HG03558 (cell line): Measurements from ENCODE around the gene CNKSR1.

Source experiments
- ATAC-seq: cut with Tn5 transposase; IDR thresholded peaks from one replicate; pipeline ENCODE4 v1.9.1; 2021; ENCODE audit warnings: moderate number of reproducible peaks; ENCODE audit not compliant: unreplicated experiment; ENCODE audit errors: extremely low read depth

Gene CNKSR1, protein sequence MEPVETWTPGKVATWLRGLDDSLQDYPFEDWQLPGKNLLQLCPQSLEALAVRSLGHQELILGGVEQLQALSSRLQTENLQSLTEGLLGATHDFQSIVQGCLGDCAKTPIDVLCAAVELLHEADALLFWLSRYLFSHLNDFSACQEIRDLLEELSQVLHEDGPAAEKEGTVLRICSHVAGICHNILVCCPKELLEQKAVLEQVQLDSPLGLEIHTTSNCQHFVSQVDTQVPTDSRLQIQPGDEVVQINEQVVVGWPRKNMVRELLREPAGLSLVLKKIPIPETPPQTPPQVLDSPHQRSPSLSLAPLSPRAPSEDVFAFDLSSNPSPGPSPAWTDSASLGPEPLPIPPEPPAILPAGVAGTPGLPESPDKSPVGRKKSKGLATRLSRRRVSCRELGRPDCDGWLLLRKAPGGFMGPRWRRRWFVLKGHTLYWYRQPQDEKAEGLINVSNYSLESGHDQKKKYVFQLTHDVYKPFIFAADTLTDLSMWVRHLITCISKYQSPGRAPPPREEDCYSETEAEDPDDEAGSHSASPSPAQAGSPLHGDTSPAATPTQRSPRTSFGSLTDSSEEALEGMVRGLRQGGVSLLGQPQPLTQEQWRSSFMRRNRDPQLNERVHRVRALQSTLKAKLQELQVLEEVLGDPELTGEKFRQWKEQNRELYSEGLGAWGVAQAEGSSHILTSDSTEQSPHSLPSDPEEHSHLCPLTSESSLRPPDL

DNA sequence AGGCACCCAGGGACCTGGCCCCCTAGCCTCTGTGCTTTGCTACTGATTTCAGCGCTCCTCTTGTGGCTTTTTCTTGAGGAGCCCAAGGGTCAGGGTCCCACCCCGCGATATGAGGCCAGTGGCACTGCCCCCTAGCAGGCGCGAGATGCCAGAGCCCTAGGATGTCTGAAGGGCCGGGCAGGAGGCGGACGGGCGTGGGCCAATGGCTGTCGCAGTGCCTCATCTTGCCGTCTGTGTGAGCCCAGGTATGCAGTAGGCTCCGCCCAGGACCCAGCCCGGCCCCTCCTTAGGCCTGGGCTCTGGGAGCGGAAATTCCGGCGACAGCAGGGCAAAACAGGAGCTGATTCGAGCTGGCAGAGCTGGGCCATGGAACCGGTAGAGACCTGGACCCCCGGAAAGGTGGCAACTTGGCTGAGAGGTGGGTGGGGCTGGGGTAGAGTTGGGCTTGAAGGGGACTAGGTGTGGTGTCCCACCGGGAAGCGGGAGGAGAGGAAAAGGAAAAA is at the start of gene CNKSR1:
Gene CNKSR1, plus strand, starts transcription at position 310 of the 503 bp plus-strand sequence. Its CDS starts 57 bp downstream, at position 367.
- ATAC-seq, result no peak

DNA sequence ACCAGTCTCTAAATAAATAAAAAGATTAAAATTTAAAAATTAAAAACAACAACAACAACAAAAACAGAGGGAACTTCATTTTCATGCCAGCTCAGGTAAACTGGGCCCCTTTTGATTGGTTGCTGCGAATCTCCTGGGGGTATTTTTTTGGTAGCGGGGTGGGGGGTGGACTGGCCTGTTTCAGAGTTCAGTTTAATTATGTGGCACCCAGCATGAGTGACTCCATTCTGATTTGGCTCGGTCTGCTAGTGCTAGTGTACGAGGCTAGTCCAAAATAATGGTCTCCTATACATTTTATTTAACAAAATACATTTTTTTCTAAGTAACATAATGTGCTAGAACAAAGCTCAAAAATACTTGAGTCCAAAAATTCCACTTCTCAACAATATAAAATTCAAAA is 47.5 kb upstream of the CNKSR1 start:
- ATAC-seq, result no peak

DNA sequence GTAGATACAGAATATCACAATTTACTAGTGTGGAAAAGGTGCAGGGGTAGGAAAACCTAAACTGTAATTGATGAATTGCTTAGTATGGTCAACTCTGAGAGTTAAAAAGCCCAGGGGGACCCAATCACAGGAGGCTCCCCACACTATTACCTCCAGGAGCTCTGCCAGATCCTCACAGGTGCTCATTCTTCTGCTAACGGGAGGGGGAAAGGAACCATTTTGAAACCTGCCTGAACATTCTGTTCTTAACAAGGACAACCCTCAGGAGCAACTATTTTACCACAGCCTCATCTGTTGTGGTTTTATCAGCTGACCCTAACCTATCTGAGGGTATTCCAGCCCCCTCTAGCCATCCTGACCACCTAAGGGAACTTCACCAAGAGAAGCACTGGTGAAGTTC is 46.6 kb upstream of the CNKSR1 start:
- no peak for ATAC-seq

DNA sequence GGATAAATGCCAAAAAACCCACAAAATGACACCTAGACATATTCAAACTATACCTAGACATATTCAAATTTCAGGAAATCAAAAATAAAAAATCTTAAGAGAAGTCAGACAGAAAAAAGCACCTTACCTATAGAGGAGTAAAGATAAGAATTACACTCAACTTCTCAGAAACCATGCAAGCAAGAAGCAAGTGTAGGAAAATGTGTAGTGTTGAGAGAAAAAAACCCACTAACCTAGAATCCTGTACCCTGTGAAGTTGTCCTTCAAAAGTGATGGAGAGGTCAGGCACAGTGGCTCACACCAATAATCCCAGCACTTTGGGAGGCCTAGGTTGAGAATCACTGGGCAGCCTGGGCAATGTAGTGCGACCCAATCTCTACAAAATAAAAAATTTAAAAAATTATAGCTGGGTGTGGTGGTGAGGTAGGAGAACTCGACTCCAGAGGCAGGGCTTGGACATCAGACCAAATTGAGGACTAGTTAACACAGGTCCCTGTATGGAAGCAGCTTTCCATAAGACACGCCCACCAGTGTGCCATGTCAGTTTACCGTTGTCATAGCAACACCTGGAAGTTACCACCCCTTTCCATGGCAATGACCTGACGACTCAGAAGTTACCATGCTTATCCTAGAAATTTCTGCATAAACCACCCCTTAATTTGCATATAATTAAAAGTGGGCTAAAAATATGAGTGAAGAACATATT is 45.0 kb upstream of the CNKSR1 start:
- ATAC-seq, result no peak

DNA sequence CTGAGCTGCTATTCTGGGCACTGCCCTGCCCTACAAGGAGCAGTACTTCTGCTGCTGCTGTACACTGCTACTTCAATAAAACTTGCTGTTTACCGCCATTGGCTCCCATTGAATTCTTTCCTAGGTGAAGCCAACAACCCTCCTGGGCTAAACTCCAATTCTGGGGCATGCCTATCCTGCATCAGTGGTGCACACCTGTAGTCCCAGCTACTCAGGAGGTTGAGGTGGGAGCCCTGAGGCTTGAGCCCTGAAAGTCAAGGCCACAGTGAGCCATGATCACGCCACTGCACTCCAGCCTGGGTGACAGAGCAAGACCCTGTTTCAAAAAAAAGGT is 44.5 kb upstream of the CNKSR1 start:
- ATAC-seq, result no peak

DNA sequence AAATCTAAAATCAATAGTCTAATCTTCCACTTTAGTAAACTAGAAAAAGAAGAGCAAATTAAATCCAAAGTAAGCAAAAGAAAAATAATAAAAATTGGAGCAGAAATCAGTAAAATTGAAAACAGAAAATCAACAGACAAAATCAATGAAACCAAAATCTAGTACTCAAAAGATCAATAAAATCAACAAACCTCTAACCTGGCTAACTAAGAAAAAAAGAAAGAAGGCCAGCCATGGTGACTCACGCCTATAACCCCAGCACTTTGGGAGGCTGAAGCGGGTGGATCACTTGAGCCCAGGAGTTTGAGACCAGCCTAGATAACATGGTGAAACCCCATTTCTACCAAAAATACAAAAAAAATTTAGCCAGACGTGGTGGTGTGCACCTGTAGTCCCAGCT is 42.8 kb upstream of the CNKSR1 start:
- ATAC-seq, result no peak

DNA sequence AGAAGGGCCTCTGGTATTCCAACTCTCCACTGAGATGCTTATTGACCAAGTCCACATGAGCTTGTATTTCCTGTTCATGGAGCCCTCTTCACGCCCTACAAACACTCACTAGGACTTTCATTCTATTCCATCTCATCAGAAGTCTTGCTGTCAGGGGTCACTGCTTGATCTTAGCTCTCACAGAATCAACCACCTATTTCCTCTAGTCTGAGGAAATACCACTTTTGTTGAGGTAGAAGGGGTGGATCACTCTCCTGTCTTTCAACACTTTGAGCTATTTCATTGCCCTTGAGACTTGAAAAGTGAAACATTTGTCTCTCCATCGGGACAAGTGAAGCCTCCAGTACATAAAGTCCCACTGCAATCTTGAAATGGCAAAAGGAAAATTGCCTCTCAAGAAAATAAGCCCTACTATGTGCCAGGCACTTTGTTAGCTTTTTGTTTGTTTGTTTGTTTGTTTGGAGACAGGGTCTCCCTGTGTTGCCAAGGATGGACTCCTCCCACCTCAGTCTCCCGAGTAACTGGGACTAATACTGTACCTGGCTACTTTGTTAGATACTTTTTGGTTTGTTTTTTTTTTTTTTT is 38.2 kb upstream of the CNKSR1 start:
- ATAC-seq, result no peak

DNA sequence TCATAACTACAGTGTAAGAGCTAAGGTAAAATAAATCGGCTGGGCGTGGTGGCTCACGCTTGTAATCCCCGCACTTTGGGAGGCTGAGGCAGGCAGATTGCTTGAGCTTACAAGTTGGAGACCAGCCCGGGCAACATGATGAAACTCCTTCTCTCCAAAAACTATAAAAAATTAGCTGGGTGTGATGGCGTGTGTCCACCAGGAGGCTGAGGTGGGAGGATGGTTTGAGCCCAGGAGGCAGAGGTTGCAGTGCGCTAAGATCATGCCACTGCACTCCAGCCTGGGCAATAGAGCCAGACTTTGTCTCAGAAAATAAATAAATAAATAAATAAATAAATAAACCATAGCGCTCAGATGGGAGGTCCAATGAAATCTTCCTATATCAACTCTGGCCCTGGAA is 35.1 kb upstream of the CNKSR1 start:
- ATAC-seq, result no peak

DNA sequence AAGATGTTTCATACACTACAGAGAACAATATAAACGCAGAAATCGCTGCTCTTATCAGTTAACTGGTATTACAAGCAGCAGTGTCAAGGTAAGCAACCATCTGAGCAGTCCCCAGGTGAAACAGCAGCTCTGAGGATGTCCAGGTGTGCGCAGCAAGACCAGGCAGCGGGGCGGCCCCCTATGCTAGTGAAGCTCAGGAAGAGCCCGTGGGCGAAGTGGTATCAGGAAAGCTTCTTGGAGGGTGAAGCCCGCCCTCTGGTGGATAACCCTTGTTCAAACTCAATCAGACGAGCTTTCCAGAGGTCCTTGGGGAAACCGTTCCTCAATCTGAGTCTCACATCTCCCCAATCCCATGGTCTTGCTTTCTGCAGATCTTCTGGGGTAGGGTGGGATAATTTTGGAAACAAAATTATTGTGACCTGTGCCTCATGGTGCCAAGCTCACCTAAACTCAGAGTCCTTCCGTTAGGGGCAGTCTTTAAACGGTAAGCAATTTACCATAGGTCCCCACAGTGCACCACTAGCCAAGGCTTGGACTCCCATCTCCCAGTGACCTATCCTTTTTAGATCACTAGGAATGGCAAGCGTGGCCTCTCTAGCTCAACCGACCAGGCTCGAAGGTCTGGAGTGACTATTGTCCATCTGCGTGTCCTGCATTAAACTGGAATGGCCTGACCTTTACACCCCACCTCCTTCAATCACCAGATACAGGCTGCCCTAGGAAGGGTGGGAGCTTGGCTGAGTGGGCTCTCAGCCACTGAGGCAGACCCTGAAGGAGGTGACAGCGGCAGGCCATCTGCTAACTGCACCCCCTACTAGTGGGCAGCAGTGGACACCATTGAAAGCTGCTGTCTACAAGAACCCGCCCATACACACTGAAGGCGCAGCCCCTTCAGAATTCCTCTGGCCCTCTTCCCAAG is 32.0 kb upstream of the CNKSR1 start:
- no peak for ATAC-seq

DNA sequence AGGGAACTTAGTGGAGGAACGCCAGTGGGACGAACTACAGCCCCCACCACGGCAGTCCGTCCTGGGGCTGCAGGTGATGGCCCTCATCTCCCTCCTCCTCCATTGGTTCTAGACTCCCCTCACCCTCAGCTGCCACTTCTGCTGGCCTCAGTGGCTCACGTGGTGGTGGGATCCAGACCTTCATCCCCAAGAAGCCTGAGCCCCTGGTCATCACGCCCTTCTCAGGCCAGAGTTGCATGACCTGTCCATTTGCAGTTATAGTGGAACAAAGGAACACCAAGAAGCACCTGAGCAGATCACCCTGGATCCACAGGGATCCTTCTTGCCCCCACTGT is 31.4 kb upstream of the CNKSR1 start:
- ATAC-seq, result no peak

DNA sequence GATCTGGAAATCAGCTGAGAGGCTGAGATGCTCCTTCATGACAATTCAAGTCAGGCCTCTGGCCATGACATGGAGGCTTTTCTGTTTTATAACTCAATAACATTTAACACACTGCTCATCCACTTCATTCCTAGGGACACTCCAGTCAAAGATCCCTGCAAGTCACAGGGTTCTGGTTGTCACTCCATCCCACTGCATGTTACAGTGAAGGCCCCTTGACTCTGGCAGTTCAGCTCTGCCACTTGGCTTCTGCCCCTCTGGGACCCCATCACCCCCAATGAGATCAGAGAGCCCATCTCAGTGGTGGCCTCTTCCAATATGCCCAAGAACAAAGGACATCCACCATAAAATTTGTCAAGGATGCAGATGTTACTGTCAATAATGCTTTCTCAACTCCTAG is 28.4 kb upstream of the CNKSR1 start:
- no peak for ATAC-seq

DNA sequence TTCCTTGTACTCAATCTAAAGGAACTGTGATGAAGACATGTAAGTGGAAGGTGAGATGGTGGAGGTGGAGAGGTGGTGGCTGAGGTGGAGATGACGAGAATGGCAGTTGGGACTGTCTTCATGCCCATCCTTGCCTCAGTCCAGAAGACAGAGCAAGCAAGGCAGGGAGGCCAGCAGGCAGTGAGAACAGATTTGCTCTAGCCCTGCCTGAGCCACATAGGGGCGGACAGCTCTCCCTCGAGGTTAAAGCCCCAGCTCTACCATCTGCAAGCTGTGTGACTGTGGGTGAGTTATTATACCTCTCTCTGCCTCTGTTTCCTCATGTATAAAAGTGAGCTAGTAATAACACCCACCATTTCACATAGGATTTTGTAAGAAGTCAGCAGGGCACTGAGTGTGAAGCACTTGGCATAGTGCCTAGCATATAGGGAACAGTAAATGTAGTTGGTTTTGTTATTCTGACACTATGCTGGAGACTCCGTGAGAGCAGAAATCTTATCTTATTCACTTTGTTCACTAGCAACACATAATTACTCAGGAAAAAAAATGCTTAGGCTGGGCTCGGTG is 23.2 kb upstream of the CNKSR1 start:
- no peak for ATAC-seq

DNA sequence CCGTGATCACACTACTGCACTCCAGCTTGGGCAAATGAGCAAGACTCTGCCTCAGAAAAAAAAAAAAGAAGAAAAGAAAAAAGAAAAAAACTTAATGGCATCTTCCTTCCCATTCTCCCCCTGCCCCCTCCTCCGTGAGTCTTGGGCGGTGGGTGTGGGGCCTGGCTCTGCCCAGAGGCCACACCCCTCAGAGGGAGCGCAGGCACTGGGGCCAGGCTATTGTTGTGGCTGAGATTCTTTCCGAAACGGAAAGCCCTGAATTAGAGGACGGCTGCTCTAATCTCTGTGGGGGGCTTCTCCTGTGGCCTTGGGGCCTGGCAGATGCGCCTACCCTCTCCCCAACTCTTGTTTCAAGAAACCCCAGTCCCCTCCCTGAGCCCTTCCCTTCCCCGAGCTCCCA is 22.5 kb upstream of the CNKSR1 start:
- no peak for ATAC-seq

DNA sequence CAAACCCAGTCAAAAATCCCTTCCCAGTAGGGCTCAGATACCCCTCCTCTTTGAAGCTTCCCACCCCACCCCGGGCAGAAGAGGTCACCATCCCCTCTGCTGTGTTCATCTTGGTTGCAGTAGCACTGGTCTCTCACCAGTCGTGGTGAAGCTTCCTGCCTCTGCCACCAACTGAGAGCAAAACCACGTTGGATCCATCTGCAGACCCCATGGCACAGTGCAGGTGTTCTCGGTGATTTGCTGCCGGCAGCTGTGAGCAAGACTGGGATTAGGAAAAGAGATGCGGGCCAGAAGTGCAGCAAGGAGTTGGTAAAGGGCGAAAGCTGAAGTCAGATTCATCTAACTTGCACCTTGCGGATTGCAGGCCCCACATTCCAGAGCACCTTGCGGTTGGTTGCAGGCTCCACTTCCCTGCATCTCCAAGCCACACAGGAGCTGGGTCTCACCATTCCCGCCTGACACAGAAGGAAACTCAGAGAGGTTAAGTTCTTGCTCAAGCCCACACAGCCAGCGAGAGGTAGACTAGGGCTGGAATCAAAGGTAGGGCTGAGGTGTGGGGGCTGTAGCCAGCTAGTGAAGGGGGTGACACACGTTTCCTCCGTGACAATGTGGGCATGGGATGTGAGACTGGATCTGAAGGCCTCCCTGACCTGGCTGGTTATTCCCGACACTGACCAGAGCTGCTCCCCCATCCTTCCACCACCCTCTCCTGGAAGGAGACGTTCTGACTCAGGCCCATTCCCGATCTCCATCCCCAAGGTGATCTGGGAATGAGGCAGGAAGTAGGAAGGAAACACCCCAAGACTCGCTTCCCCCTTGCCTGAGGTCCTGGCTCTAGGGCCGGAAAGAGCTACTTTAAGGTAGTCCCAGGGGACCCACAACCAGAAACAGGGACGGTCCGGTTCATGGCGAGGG is 21.7 kb upstream of the CNKSR1 start:
- ATAC-seq, result no peak

DNA sequence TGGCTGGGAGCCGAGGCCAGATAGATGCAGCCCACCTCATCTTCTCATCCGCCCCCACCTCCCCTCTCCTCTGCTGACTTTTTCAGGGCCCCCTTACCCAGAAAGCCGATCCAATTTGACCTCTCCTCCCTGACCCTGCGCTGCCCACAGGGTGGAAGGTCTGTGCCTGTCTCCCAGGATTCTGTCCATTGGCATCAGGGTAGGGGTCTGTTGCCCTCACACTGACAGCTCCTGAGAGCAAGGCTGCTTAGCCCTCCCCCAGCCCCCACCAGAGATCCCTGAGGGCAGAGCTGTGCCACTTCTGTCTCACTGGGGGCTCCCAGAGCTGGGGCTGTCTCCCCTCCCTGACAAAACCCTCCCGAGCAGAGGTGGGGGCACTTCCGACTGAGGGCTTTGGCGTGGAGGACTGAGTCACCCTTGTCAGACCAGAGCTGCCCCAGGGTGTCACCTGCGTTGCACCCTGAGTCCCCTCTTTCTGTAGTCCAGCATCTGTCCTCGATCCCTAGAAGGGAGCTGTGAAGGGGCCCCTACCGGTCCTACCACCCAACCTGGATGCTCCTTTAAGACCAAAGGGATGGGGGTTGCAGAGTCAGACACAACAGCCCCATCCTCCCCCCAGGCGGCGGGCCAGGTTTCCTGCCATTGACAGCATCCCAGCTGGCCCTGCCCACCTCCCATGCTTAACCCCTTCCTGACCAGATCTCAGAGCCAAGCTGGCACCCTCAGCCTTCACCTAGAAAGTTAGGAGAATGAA is 20.8 kb upstream of the CNKSR1 start:
- ATAC-seq, result no peak

DNA sequence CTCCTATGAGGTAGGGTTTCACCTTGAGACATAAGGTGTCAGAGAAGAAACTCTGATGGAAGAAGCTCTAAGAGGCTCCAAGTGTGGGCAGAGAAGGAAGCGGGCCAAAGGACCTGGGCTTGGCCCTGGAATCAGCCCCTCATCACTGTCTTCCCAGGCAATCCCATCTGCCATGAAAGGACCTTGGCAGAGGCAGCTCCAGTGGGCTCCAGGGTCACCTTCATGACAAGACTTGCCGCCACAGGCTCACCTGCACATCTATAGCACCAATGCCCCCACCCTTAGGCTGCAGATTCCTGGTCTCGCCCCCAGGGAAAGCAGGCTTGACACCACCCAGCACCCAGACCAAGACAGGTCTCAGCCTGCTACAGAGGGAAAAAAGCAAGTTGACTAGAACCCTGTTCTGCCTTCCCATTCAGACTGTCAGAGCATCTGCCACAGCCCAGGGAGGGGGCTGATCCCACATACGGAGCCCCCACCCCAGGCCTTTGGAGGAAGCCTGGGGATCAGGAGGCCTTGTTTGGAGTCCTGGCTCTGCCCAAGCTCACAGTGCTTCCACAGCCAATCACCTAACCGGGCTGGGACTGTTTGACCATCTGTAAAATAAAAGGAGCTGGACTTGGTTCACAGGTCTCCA is 18.9 kb upstream of the CNKSR1 start:
- no peak for ATAC-seq
